Measurements from ENCODE around the gene OR5D14.

Gene OR5D14

GRCh38 chr11:55838452-55838851, 43.1 kb downstream of the OR5D14 start, which contains the start of gene OR5D16:
Gene OR5D16, plus strand, starts transcription at chr11:55838752. Its CDS starts 0 bp downstream, at chr11:55838752.
- TF ChIP-seq CEBPB (IDR thresholded peaks at IDR 0.05): no peak
- no peak for TF ChIP-seq MAX (IDR thresholded peaks at IDR 0.05)
- no peak for TF ChIP-seq EGR1 (IDR thresholded peaks at IDR 0.05)
- TF ChIP-seq TEAD4 (IDR thresholded peaks at IDR 0.05): no peak
- no peak for TF ChIP-seq ZBTB7A (IDR thresholded peaks at IDR 0.05; ENCODE audit: low read depth)
- no peak for TF ChIP-seq RAD21 (IDR thresholded peaks at IDR 0.05; ENCODE audit: low read depth)
- no peak for TF ChIP-seq REST (IDR thresholded peaks at IDR 0.05; ENCODE audit: low read depth)
- no peak for TF ChIP-seq FOXM1 (IDR thresholded peaks at IDR 0.05; ENCODE audit: borderline replicate concordance, low read depth)
- TF ChIP-seq TCF12 (IDR thresholded peaks at IDR 0.05; ENCODE audit: low read depth): no peak
- no peak for TF ChIP-seq EP300 (IDR thresholded peaks at IDR 0.05; ENCODE audit: borderline replicate concordance)
- TF ChIP-seq TAF1 (IDR thresholded peaks at IDR 0.05; ENCODE audit: low read depth): no peak
- TF ChIP-seq NFIC (IDR thresholded peaks at IDR 0.05): no peak
- TF ChIP-seq USF1 (IDR thresholded peaks at IDR 0.05): no peak
- TF ChIP-seq YY1 (IDR thresholded peaks at IDR 0.05; ENCODE audit: low read depth): no peak
- TF ChIP-seq CREB1 (IDR thresholded peaks at IDR 0.05; ENCODE audit: low read depth): no peak
